ENCODE data around the gene RCOR1. TPM values are rescaled to one million over a fixed set of nuclear protein-coding genes. Genes with fewer than 3 reads are reported as not detected.
"Not testable (repeated sequence)": the region's sequence is repeated elsewhere in the genome, so short reads cannot be mapped to it uniquely, and the experiment has no call there.

The RCOR1 gene
- total and polyA plus RNA-seq, 2 donors from 2014 or later = 4.9 to 17.9 TPM

- TF ChIP-seq CTCF (IDR thresholded peaks at IDR 0.05; ENCODE audit: borderline replicate concordance, extremely low read depth, insufficient read depth) = no peak
- DNase-seq = peak in 1 of 5 donors; percentile 16
- H3K27ac ChIP-seq (ENCODE audit: low read depth in 2 of 2, low read length in 2 of 2) = no peak overlapping the region
- no peaks in the 10 kb centered on the region for H3K36me3 ChIP-seq (ENCODE audit: control insufficient read depth in 2 of 3, insufficient read depth in 3 of 3, low read length in 3 of 3)
- peaks cover 0 to 7% (median 4%) of the 10 kb centered on the region in 3 donors for H3K4me1 ChIP-seq (ENCODE audit: control insufficient read depth in 2 of 3, insufficient read depth in 2 of 3, low read depth in 1 of 3, low read length in 3 of 3)
- intact Hi-C loops (cut with DNase I) = no loop called here
- FAIRE-seq = no peak
- no peak overlapping the region for H3K4me3 ChIP-seq (ENCODE audit: low read length in 3 of 3)
- H3K9ac ChIP-seq (ENCODE audit: low read length in 3 of 3) = no peak overlapping the region
- H3K9me3 ChIP-seq (ENCODE audit: control insufficient read depth in 2 of 3, insufficient read depth in 1 of 3, low read length in 3 of 3) = no peaks in the 10 kb centered on the region
- H3K27me3 ChIP-seq (ENCODE audit: control insufficient read depth, insufficient read depth, low read length) = no peaks in the 10 kb centered on the region
These were observed 41.6 kb downstream of the RCOR1 start for GRCh38 chr14:102633906-102634595.

- H3K27me3 ChIP-seq (ENCODE audit: control insufficient read depth, insufficient read depth, low read length); H3K4me3 ChIP-seq (ENCODE audit: low read length in 3 of 3); H3K27ac ChIP-seq (ENCODE audit: low read depth in 2 of 2, low read length in 2 of 2); intact Hi-C loops (cut with DNase I); H3K9ac ChIP-seq (ENCODE audit: low read length in 3 of 3); H3K9me3 ChIP-seq (ENCODE audit: control insufficient read depth in 2 of 3, insufficient read depth in 1 of 3, low read length in 3 of 3); DNase-seq; FAIRE-seq; H3K36me3 ChIP-seq (ENCODE audit: control insufficient read depth in 2 of 3, insufficient read depth in 3 of 3, low read length in 3 of 3); H3K4me1 ChIP-seq (ENCODE audit: control insufficient read depth in 2 of 3, insufficient read depth in 2 of 3, low read depth in 1 of 3, low read length in 3 of 3): not testable (repeated sequence)
These were observed 47.2 kb downstream of the RCOR1 start for GRCh38 chr14:102639611-102640010.

DNA sequence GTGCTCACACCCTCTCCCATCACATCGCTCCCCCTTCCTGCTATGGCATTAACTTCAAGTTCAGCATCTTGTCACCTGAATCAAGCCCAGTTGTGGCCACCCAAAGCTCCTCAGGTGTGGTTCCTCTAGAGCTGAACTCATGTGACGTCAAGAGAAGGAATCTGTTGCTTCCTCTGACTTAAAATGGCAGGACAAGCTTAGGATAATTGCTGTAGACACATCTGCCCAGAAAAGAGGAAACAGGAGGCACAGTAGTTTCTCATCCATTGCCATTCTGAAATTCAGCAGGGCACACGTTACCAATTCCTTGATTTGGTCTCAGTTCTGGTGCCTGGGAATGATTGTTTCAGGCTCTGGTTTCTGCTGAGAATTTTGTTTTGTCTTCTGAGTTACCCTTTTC, 52.1 kb downstream of the RCOR1 start:
- Histone ChIP-seq H3K4me3 (ENCODE audit: low read length in 3 of 3) (no peak overlapping the region), H3K36me3 (ENCODE audit: control insufficient read depth in 2 of 3, insufficient read depth in 3 of 3, low read length in 3 of 3) (no peaks in the 10 kb centered on the region), H3K9me3 (ENCODE audit: control insufficient read depth in 2 of 3, insufficient read depth in 1 of 3, low read length in 3 of 3) (no peaks in the 10 kb centered on the region), H3K27me3 (ENCODE audit: control insufficient read depth, insufficient read depth, low read length) (no peaks in the 10 kb centered on the region), H3K27ac (ENCODE audit: low read depth in 2 of 2, low read length in 2 of 2) (no peak overlapping the region), H3K9ac (ENCODE audit: low read length in 3 of 3) (no peak overlapping the region), H3K4me1 (ENCODE audit: control insufficient read depth in 2 of 3, insufficient read depth in 2 of 3, low read depth in 1 of 3, low read length in 3 of 3) (peaks cover 0 to 2% (median 0%) of the 10 kb centered on the region in 3 donors)
- intact Hi-C loops (cut with DNase I) = no loop called here
- DNase-seq (no peak), FAIRE-seq (no peak)
- no peak for TF ChIP-seq CTCF (IDR thresholded peaks at IDR 0.05; ENCODE audit: borderline replicate concordance, extremely low read depth, insufficient read depth)

- Histone ChIP-seq H3K4me3 (ENCODE audit: low read length in 3 of 3) (no peak overlapping the region), H3K4me1 (ENCODE audit: control insufficient read depth in 2 of 3, insufficient read depth in 2 of 3, low read depth in 1 of 3, low read length in 3 of 3) (peaks cover 0 to 2% (median 0%) of the 10 kb centered on the region in 3 donors), H3K27me3 (ENCODE audit: control insufficient read depth, insufficient read depth, low read length) (no peaks in the 10 kb centered on the region), H3K27ac (ENCODE audit: low read depth in 2 of 2, low read length in 2 of 2) (no peak overlapping the region), H3K9me3 (ENCODE audit: control insufficient read depth in 2 of 3, insufficient read depth in 1 of 3, low read length in 3 of 3) (no peaks in the 10 kb centered on the region), H3K9ac (ENCODE audit: low read length in 3 of 3) (no peak overlapping the region), H3K36me3 (ENCODE audit: control insufficient read depth in 2 of 3, insufficient read depth in 3 of 3, low read length in 3 of 3) (no peaks in the 10 kb centered on the region)
- FAIRE-seq = no peak
- DNase-seq = no peak
- no peak for TF ChIP-seq CTCF (IDR thresholded peaks at IDR 0.05; ENCODE audit: borderline replicate concordance, extremely low read depth, insufficient read depth)
- intact Hi-C loops (cut with DNase I) = no loop called here
These were observed 53.4 kb downstream of the RCOR1 start for GRCh38 chr14:102645746-102646440.

Data from kidney (tissue), 14 donors.